NCI-H226 (cell line): ENCODE data around the gene OR5P2.
"Not testable (repeated sequence)": the region's sequence is repeated elsewhere in the genome, so short reads cannot be mapped to it uniquely, and the experiment has no call there.

Source experiments
- DNase-seq: peaks from one replicate; pipeline ENCODE4 v3.0.0-alpha.2; 2015

The OR5P2 gene, protein sequence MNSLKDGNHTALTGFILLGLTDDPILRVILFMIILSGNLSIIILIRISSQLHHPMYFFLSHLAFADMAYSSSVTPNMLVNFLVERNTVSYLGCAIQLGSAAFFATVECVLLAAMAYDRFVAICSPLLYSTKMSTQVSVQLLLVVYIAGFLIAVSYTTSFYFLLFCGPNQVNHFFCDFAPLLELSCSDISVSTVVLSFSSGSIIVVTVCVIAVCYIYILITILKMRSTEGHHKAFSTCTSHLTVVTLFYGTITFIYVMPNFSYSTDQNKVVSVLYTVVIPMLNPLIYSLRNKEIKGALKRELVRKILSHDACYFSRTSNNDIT

DNA sequence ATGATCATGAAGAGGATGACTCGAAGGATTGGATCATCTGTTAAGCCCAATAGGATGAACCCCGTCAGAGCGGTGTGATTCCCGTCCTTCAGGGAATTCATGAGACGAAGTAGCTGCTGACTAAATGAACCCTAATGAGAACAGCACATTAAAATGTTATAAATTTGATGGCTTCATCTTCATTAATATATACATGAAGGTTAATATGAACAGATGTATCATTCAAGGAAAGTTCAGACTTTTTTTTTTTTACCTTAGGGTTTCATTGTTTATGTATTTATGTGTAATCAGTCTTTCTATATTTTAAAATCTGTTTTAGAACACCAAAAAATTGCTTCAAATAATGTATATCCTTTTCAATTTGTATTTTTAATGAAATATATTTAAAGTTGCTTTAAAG is at the start of gene OR5P2:
Gene OR5P2, minus strand, starts transcription at position 101 of the 400 bp plus-strand sequence. Its CDS starts 0 bp downstream, at position 101.
- no peak for DNase-seq

DNA sequence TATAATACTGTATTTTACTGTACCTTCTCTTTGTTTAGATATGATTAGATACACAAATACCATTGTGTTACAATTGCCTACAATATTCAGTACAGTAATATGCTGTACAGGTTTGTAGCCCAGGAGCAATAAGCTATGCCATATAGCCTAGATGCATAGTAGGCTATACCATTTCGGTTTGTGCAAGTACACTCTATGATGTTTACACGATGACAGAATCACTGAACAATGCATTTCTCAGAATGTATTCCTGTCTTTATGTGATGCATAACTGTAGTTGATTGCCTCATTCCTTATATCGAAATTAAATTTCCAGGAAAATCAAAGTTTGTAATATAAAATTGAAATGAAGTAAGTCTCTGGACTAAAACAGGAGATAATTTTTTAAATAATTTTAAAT is 49.3 kb upstream of the OR5P2 start:
- DNase-seq, result no peak

DNA sequence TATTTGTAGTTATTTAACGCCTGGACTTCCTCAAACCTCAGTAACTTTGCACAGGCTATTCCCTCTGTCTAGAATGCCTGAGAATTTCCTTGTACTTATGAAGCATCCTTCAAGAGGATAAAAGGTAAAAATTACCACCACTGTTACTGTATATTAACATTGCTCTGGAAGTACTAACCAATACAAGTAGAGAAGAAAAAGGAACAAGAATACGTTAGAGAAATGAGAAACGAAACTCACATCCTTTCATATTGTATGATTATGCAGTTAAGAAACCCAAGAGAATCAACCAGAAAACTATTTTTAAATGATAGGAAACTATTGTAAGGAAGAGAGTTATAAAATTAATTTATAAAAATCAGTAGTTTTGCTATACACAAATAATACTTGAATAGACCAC is 48.2 kb upstream of the OR5P2 start:
- no peak for DNase-seq

DNA sequence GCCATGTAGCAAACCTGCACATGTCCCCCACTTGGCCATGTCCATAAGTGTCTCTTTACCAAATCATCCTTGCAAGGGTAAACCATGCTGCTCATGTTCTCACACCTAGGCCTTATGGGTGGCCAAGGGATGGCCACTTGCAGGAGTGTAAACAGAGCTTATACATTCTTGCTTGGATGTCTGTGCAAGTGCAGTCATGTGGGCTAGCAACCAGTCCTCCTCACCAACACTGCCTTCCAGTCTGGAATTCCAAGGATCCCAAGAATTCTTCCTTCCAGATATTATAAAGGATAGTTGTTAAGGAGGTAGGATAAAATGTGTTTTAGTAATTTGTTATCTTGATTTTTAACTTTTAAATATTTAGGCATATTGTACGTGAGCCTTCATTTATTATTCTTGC is 47.8 kb upstream of the OR5P2 start:
- no peak for DNase-seq

DNA sequence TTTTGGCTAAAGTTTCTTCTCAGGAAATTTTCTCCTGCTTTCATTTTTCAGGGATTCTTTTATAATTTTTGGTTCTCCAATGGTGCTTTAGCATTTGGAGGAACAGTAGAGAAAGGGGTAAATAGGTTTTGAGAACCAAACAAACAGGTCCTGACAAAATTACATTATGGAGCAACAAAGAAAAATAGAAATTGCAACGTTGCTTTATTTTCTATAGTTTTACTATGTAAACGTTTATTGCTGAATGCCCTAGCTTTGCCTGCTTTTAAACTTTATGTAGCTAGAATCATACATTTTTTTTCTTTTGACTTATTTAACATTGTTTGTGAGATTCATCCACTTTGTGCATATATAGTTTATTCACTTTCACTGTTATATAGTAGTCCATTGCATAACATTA is 43.8 kb upstream of the OR5P2 start:
- DNase-seq, result no peak

DNA sequence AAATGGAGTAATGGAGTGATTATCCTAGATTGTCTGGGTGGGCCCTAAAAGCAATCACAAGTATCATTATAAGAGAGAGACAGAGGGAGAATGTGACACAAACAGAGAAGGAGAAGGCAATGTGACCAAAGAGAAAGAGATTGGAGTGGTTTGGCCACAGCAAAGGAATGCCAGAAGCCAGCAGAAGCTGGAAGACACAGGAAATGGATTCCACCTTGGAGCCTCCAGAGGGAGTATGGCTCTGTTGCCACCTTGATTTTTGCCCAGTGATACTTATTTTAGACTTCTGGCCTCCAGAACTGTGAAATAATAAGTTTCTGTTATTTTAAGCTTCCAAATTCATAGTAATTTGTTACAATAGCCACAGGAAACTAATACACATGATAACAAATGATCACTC is 36.8 kb upstream of the OR5P2 start:
- no peak for DNase-seq

DNA sequence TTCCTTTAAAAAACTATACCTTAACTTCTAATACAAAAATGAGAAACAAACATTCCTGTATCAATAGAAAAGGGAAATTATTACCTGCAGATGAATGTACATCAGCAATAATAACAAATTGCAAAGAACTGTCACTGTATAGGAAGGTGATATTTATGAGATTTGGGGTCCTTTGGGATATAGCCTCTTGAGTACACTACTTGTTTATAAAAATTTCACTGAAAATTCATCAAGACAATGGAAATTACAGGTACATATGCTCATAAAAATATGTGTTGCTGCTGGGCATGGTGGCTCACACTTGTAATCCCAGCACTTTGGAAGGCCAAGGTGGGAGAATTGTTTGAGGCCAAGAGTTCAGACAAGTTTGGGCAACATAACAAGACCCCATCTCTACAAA is 34.0 kb upstream of the OR5P2 start, which contains the start of gene OR5P3:
Gene OR5P3, minus strand, starts transcription at position 101 of the 400 bp plus-strand sequence.
- DNase-seq, result no peak

DNA sequence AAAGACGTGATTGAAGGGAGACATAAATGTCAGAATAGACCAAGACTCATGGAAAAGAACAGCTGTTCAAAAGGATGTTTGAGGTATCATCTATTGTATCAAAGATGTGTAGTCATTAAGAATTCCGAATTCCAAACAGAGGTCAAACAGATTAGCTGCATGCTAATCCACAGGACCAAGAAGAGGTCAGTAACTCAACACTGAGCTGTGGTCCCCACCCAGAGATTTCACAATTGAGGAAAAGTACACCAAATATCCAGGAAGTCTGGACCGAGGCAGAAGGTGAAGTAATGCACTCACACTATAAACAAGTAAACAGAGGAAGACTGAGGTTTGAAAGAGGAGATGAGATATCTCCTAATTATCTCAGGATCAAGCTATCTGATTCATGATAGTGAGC is 29.6 kb upstream of the OR5P2 start:
- DNase-seq, result no peak

DNA sequence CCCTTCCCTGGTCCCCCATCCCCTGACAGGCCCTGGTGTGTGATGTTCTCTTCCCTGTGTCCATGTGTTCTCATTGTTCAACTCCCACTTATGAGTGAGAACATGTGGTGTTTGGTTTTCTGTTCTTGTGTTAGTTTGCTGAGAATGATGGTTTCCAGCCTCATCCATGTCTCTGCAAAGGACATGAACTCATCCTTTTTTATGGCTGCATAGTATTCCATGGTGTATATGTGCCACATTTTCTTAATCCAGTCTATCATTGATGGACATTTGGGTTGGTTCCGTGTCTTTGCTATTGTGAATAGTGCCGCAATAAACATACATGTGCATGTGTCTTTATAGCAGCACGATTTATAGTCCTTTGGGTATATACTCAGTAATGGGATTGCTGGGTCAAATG is 23.7 kb upstream of the OR5P2 start:
- DNase-seq, result not testable (repeated sequence)

DNA sequence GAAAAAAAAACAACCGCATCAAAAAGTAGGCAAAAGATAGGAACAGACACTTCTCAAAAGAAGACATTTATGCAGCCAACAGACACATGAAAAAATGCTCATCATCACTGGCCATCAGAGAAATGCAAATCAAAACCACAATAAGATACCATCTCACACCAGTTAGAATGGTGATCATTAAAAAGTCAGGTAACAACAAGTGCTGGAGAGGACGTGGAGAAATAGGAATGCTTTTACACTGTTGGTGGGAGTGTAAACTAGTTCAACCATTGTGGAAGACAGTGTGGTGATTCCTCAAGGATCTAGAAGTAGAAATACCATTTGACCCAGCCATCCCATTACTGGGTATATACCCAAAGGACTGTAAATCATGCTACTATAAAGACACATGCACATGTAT is 18.2 kb upstream of the OR5P2 start:
- DNase-seq, result not testable (repeated sequence)

DNA sequence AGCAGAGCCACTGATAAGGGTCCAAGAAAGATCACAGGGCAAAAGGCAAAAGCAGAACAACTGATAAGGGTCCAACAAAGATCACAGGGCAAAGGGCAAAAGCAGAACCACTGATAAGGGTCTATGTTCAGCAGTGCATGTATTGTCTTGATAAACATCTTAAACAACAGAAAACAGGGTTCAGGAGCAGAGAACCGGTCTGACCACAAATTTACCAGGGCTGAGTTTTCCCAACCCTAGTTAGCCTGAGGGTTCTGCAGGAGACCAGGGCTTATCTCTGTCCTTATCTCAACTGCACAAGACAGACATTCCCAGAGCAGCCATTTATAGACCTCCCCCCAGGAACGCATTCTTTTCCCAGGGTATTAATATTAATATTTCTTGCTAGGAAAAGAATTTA is 13.6 kb upstream of the OR5P2 start:
- not testable (repeated sequence) for DNase-seq

DNA sequence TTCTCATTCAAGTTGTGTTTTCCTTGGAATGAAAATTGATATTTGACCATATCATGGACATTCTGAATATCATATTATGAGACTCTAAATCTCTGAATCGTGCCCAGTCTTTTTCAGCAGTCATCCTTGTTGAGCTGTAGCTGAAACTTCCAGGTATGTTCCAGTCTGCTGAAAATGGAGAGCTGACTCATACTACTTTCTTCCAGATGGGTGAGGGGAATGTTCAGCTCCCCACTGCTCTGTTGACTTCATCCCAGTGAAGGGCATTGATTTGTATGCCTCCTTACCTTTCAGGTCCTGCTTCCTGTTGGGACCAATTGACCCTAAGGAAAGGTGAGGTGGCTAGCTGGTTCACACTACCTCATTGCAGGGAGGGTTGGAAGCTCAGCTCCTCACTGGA is 3.5 kb downstream of the OR5P2 start:
- DNase-seq, result no peak

DNA sequence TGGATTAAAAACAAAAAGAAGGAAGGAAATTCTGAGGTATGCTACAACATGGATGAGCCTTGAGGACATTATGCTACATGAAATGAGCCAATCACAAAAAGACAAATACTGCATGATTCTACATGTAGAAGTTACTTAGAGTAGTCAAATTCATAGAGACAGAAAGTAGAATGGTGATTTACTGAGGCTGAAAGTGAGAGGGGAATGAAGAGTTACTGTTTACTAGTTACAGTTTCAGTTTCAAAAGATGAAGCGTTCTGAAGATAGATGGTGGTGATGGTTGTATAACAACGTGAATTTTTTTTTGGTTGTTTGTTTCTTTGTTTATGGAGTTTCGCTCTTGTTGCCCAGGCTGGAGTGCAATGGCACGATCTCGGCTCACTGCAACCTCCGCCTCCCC is 9.5 kb downstream of the OR5P2 start:
- DNase-seq, result no peak

DNA sequence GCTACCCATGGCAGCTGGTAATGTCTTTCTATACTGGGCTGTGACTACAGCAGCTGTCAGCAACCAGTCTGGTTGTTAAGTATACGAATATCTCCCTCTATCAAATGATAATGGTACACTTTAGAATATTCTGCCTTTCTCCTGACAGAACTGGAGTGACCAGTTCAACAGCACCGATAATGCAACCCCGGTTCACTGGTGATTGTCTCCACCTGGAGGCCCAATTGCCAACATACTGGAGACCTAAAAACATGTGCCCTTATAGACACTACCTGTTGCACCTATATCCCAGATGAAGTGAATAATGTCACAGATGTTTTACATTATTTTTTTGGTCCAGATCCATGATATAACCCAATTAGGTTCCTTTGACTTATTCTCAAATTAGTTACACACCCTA is 21.1 kb downstream of the OR5P2 start:
- DNase-seq, result no peak

DNA sequence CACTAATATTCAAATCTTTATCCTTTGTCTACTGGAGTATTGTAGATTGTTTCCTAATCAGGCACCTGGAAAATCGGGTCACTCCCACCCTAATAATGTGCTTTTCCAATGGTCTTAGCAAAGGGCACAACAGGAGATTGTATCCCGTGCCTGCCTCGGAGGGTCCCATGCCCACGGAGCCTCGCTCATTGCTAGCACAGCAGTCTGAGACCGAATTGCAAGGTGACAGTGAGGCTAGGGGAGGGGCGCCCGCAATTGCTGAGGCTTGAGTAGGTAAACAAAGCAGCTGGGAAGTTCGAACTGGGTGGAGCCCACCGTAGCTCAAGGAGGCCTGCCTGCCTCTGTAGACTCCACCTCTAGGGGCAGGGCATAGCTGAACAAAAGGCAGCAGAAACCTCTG is 32.4 kb downstream of the OR5P2 start:
- not testable (repeated sequence) for DNase-seq

DNA sequence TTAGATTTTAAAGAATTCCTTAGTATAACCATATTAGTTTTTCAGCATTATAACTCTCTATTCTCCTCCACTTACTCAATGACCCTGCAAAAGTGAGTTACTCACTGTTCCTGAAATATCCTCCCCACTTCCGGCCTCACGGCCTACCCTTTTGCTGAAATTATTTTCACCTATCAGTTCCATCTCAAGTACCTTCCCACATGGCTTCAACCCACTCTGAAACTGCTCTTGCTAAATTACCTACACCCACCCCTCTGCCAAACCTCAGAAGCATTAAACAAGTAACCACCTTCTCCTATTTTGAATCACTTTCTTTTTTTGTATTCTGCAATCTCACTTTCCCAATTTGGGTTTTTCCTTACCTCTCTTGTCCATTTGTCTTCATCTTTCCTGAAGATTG is 37.7 kb downstream of the OR5P2 start:
- DNase-seq, result no peak

DNA sequence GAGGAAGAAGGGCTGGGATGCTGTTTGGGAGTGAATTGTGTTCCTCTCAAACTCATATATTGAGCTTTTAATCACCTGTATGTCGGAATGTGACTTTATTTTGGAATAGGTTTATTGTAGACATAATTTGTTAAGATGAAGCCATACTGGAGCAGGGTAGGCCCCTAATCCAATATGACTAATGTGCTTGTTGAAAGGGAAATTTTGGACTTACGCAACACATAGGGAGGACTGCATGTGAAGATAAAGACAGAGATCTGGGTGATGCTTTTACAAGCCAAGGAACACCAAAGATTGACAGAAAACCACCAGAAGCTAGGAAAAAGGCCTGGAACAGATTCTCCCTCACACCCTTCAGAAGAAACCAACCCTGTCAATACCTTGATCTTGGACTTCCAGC is 47.3 kb downstream of the OR5P2 start:
- DNase-seq, result no peak
